GM12801 (cell line): ENCODE data around the gene SLC25A15.

Experiments used
- CTCF ChIP-seq: IDR thresholded peaks from one replicate; pipeline ENCODE4 v1.5.1; 2011; ENCODE audit warnings: control low read depth; ENCODE audit not compliant: insufficient read length; ENCODE audit errors: extremely low read depth

Gene SLC25A15

GRCh38 chr13:40809471-40809870 is 20.1 kb downstream of the SLC25A15 start:
- no peak for TF ChIP-seq CTCF

GRCh38 chr13:40812102-40812501 is 22.7 kb downstream of the SLC25A15 start:
- no peak for TF ChIP-seq CTCF

- no peak for TF ChIP-seq CTCF
These were observed 23.5 kb downstream of the SLC25A15 start for GRCh38 chr13:40812724-40813445.

- TF ChIP-seq CTCF: no peak
These were observed 24.4 kb downstream of the SLC25A15 start for GRCh38 chr13:40813667-40814454.

- TF ChIP-seq CTCF: no peak
These were observed 25.4 kb downstream of the SLC25A15 start for GRCh38 chr13:40814803-40815202.

- no peak for TF ChIP-seq CTCF
These were observed 29.5 kb downstream of the SLC25A15 start for GRCh38 chr13:40818926-40819325.

GRCh38 chr13:40819797-40820315 is 30.4 kb downstream of the SLC25A15 start:
- TF ChIP-seq CTCF: no peak
